Heart left ventricle (tissue), 16 donors: ENCODE data around the gene FRMD6. TPM values are rescaled to one million over a fixed set of nuclear protein-coding genes. Genes with fewer than 3 reads are reported as not detected.

Experiments used
- ATAC-seq, 4 donors: fragments of 200-7000 bp; cut with Tn5 transposase; one replicate each; pipeline ENCODE4 v1.9.1; 2020 to 2022; ENCODE audit warnings: moderate library complexity in 4 of 4, mild to moderate bottlenecking in 3 of 4, moderate number of reproducible peaks in 1 of 4
- DNase-seq, 5 donors: peaks; one replicate each; pipeline ENCODE4 v3.0.0-alpha.2; 2020
- H3K27ac ChIP-seq, 12 donors: fragments of 200-600 bp; sonication (generic) in 4 of 12; one replicate each; pipeline versions ENCODE4 v1.5.0 to v1.8.0; 2016 to 2022; ENCODE audit warnings: mild to moderate bottlenecking in 2 of 12
- H3K27me3 ChIP-seq, 9 donors: fragments of 200-600 bp; sonication (generic) in 2 of 9; one replicate each; pipeline versions ENCODE4 v1.5.1 to v1.8.0; 2016 to 2022; ENCODE audit warnings: mild to moderate bottlenecking in 3 of 9
- H3K36me3 ChIP-seq, 9 donors: fragments of 200-600 bp; sonication (generic) in 2 of 9; one replicate each; pipeline versions ENCODE4 v1.5.0 to v1.8.0; 2018 to 2022; ENCODE audit warnings: mild to moderate bottlenecking in 2 of 9
- H3K4me1 ChIP-seq, 12 donors: fragments of 200-600 bp; sonication (generic) in 4 of 12; one replicate each; pipeline versions ENCODE4 v1.5.0 to v1.8.0; 2016 to 2022; ENCODE audit warnings: mild to moderate bottlenecking in 3 of 12
- H3K4me3 ChIP-seq, 12 donors: fragments of 200-600 bp; sonication (generic) in 4 of 12; one replicate each; pipeline versions ENCODE4 v1.5.0 to v1.8.0; 2017 to 2022; ENCODE audit warnings: mild to moderate bottlenecking in 9 of 12, moderate library complexity in 4 of 12
- H3K9me3 ChIP-seq, 12 donors: fragments of 200-600 bp; sonication (generic) in 4 of 12; one replicate each; pipeline versions ENCODE4 v1.5.0 to v1.8.0; 2016 to 2022; ENCODE audit warnings: mild to moderate bottlenecking in 1 of 12
- POLR2A ChIP-seq, 2 donors: fragments of 450-650 bp; IDR thresholded peaks; one replicate each; pipeline ENCODE4 v1.6.1; 2017; ENCODE audit warnings: antibody characterized with exemption in 2 of 2, mild to moderate bottlenecking in 2 of 2, moderate library complexity in 2 of 2
- WGBS, 4 donors: extraction: QIAGEN DNeasy Blood & Tissue Kit in 2 of 4; methylation state at CpG; one replicate each; pipeline versions ENCODE4 v1.1.5 to v1.1.7; 2013 to 2018; 5-methylcytosine and 5-hydroxymethylcytosine counted together
- intact Hi-C, 10 donors: fragments of 100-400 bp; cut with DNase I; formaldehyde crosslinking; loops; one replicate each; pipeline versions ENCODE4 v1.11.1 to v1.14.2; 2022
- polyA plus RNA-seq, 2 donors: library from polyadenylated mRNA; stranded (reverse); fragments of 200-250 nt; gene quantifications; one replicate each; pipeline ENCODE4 v1.2.3, GENCODE V29; 2013
- total RNA-seq, 9 donors: library from RNA; depleted of rRNA in 2 of 9; stranded (reverse); fragments of >200 nt in 2 of 9; fragmentation: NEBNext Ultra II Directional in 3 of 9; extraction: Animal tissue kit (Norgen Biotek cat#: 25700) in 3 of 9; gene quantifications; one replicate each; pipeline versions ENCODE4 v1.1.0 to v1.2.4, GENCODE V29; 2016 to 2023
- TF ChIP-seq, protein P1 (sequence below), 12 donors: fragments of 200-600 bp; sonication (generic) in 4 of 12; IDR thresholded peaks; one replicate each; pipeline versions ENCODE4 v1.5.0 to v1.8.0; 2018 to 2022; ENCODE audit warnings: antibody characterized with exemption in 12 of 12, mild to moderate bottlenecking in 5 of 12
- donor health status: ischemic (EF 13 %, LVEDD 7.1; RV severe dilation, severe dysfunction).
- donor health status: healthy with polysubstance abuse.
- donor health status: DM: no; HTN: yes; CAD: no.
- donor health status: DM: no; HTN: no; CAD: no.
- donor health status: ischemic (EF 25% LVEDD 6.9; RV normal size, moderate dysfunction).
- donor health status: ischemic (EF 25% LVEDD 5.7; RV mildly dilated, moderate dysfunction).
- donor health status: healthy.
- donor health status: DM: yes; HTN: yes; CAD: no.
- donor health status: ischemic (EF 35%, LVEDD 5.7; RV mildly dilated, moderate dysfunction).
- donor health status: nonischemic (EF 11% LVEDD 7.7; RV severe dilation, severe dysfunction).
- donor health status: DM: yes; HTN: yes; CAD: no.
- donor health status: PGD.
- donor health status: ischemic (EF 29% LVEDD 5.4; RV normal size, mild dysfunction).
- donor health status: nonischemic (EF 23%, LVEDD 6.1; RV moderate dilation, normal function).

Gene FRMD6
- total and polyA plus RNA-seq, 11 donors, result 1.9 to 23.2 (median 8.9) TPM

DNA sequence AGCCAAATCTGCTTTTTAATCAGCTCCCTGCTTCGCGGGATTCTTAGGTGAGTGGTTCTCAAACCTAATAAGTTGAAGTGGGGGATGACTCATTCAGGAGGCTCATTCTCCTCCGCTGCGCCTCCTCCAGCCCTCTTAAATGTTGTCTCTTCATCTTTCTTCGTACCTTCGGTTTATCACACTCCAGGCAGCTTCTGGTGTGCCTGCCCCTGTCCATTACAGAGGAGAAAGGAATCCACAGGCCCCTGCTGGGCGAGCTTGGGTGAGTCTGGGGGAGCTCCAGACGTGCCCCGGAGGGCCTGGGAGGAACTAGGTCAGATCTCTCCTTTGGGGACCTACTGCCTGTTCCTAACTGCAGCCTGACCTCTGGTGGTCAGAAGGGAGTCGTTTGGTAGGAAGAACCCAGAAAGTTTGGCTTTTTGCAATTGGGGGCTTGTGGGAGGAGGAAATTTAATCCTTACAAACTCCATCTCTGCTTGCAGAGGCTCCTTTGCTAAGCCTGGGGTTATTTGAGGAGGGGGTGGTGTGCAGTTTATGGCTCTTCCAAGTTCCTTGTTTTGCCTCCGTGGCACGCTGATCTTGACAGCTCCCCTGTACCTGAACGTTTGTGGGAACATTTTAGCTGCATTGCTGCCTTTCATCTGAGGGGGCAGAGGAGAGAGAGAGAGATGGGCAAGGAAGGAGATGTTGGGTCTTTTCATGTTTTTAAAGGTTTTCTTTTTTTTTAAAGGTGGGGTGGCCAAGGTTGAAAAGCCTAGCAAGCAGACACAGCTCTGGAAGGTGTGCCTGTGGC, 124.6 kb downstream of the FRMD6 start:
- H3K9me3 ChIP-seq, result no peaks in the 10 kb centered on the region
- ATAC-seq (peak; percentile 80 to 92 (median 85)), DNase-seq (peak in 4 of 5 donors; percentile 44 to 64 (median 53))
- H3K36me3 ChIP-seq, result no peaks in the 10 kb centered on the region
- peaks cover 0 to 11% (median 5%) of the 10 kb centered on the region in 12 donors for H3K4me1 ChIP-seq
- TF ChIP-seq, protein P1, sequence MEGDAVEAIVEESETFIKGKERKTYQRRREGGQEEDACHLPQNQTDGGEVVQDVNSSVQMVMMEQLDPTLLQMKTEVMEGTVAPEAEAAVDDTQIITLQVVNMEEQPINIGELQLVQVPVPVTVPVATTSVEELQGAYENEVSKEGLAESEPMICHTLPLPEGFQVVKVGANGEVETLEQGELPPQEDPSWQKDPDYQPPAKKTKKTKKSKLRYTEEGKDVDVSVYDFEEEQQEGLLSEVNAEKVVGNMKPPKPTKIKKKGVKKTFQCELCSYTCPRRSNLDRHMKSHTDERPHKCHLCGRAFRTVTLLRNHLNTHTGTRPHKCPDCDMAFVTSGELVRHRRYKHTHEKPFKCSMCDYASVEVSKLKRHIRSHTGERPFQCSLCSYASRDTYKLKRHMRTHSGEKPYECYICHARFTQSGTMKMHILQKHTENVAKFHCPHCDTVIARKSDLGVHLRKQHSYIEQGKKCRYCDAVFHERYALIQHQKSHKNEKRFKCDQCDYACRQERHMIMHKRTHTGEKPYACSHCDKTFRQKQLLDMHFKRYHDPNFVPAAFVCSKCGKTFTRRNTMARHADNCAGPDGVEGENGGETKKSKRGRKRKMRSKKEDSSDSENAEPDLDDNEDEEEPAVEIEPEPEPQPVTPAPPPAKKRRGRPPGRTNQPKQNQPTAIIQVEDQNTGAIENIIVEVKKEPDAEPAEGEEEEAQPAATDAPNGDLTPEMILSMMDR (IDR thresholded peaks at IDR 0.05), result peak; percentile 34 to 76 (median 61)
- no peak for TF ChIP-seq POLR2A (IDR thresholded peaks at IDR 0.05)
- peak overlapping the region in 6 of 12 donors; percentile 8 to 41 (median 24) for H3K4me3 ChIP-seq
- H3K27me3 ChIP-seq, result no peaks in the 10 kb centered on the region
- H3K27ac ChIP-seq, result no peak overlapping the region
- intact Hi-C loops, result loop anchor here in 7 of 10 donors (1.0 to 10.0 kb wide), 8 partner anchors 111 to 819 kb away; partner anchors contain the start of gene FRMD6 (in 6 of the 7)
- 38 to 45% (median 40%) methylated on average over 13 of the region's 13 CpGs for WGBS, 4 donors

DNA sequence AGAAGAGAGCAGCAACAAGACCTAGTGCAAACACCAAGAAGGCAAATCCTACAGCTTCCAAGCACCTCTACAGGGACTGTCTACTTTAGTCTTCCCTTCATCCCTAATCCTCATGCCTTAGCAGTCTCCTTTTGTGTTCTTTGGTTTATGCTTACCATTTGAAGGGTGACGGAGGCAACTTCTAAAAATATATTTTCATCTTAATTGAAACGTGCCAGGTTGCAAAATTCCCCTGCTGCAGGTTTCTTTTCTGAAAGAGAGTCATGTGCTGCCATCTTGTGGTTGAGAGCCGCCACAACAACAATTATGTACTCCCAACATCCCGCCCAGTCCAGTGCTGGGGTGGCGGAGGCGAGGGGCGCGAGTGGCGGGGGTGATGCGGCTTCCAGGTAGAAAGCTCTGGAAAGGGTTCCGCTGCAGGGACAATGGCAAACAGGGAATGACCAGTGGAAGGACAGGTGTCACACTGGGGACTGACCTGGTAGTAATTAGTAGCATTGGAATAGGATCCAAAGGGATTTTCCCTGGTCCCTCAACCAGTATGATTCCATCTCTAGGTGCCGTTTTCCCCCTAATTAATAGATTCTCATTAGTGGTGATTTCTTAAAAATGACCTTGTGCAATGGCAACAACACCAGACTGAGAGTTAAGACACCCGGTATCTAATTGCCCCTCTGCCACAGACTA, 128.4 kb downstream of the FRMD6 start:
- DNase-seq, result peak; percentile 54 to 73 (median 68)
- peaks cover 0 to 3% (median 0%) of the 10 kb centered on the region in 12 donors for H3K9me3 ChIP-seq
- intact Hi-C loops, result loop anchor here in 9 of 10 donors (1.0 to 10.0 kb wide), 9 partner anchors 125 to 825 kb away; partner anchors contain the start of gene FRMD6 (in 1 of the 9)
- H3K27me3 ChIP-seq, result peaks cover 0 to 5% (median 0%) of the 10 kb centered on the region in 9 donors
- H3K36me3 ChIP-seq, result no peaks in the 10 kb centered on the region
- no peak overlapping the region for H3K27ac ChIP-seq
- TF ChIP-seq POLR2A (IDR thresholded peaks at IDR 0.05), result no peak
- TF ChIP-seq, protein P1 (IDR thresholded peaks at IDR 0.05), result peak; percentile 73 to 91 (median 84)
- 6 to 10% (median 9%) methylated on average over 13 of the region's 13 CpGs for WGBS, 4 donors
- peak; percentile 23 to 74 (median 72) for ATAC-seq
- no peak overlapping the region for H3K4me3 ChIP-seq
- H3K4me1 ChIP-seq, result peaks cover 0 to 22% (median 5%) of the 10 kb centered on the region in 12 donors

Other genes with a start within 250 kb of the FRMD6 start
- gene GNG2, start 208.7 kb downstream of the FRMD6 start, total RNA-seq, result 10 to 100 TPM in 2 of 9 donors, 1 to 10 TPM in 7; 3.3 to 29.2 (median 7.8) TPM
- gene GNG2, start 208.7 kb downstream of the FRMD6 start, polyA plus RNA-seq, result 1 to 10 TPM; 3.1 to 3.7 TPM